GM23338 (cell line): Measurements from ENCODE around the gene VEPH1. TPM values are rescaled to one million over a fixed set of nuclear protein-coding genes. Genes with fewer than 3 reads are reported as not detected.

Source experiments
- ATAC-seq: fragments of 200-7000 bp; cut with Tn5 transposase; 3 replicates; pipeline ENCODE4 v1.9.1; 2020
- DNase-seq: peaks from one replicate; pipeline ENCODE4 v3.0.0-alpha.2; 2015; ENCODE audit warnings: low spot score
- H2AFZ ChIP-seq: fragments of 200-600 bp; sonication (generic); 2 replicates; pipeline ENCODE4 v1.8.0; 2016; ENCODE audit warnings: antibody characterized with exemption, mild to moderate bottlenecking, moderate library complexity
- H3F3A ChIP-seq: fragments of 200-600 bp; sonication (generic); replicated peaks from 2 replicates; pipeline ENCODE4 v1.8.0; 2017; ENCODE audit warnings: antibody characterized with exemption, mixed run types, low read depth
- H3K27ac ChIP-seq: fragments of 200-600 bp; sonication (generic); 2 replicates; pipeline ENCODE4 v1.6.1; 2016; ENCODE audit warnings: low read depth
- H3K27me3 ChIP-seq: fragments of 200-600 bp; sonication (generic); 2 replicates; pipeline ENCODE4 v1.8.0; 2016; ENCODE audit warnings: mild to moderate bottlenecking, mixed run types, moderate library complexity; ENCODE audit not compliant: insufficient read depth
- H3K36me3 ChIP-seq: fragments of 200-600 bp; sonication (generic); 2 replicates; pipeline ENCODE4 v1.8.0; 2016; ENCODE audit warnings: mild to moderate bottlenecking; ENCODE audit not compliant: insufficient read depth
- H3K4me1 ChIP-seq: fragments of 200-600 bp; sonication (generic); 2 replicates; pipeline ENCODE4 v1.8.0; 2016; ENCODE audit warnings: mild to moderate bottlenecking, moderate library complexity; ENCODE audit not compliant: insufficient read depth
- H3K4me2 ChIP-seq: fragments of 200-600 bp; sonication (generic); 2 replicates; pipeline ENCODE4 v1.7.1; 2017; ENCODE audit warnings: mixed run types
- H3K4me3 ChIP-seq: fragments of 200-600 bp; sonication (generic); 2 replicates; pipeline ENCODE4 v1.6.1; 2016; ENCODE audit warnings: mixed run types
- H3K79me2 ChIP-seq: fragments of 200-600 bp; sonication (generic); replicated peaks from 2 replicates; pipeline ENCODE4 v1.8.0; 2017; ENCODE audit warnings: mild to moderate bottlenecking; ENCODE audit not compliant: insufficient read depth
- H3K9me2 ChIP-seq: fragments of 200-600 bp; sonication (generic); 2 replicates; pipeline ENCODE4 v1.8.0; 2017; ENCODE audit not compliant: insufficient read depth
- H4K20me1 ChIP-seq: fragments of 200-600 bp; sonication (generic); replicated peaks from 2 replicates; pipeline ENCODE4 v1.8.0; 2017; ENCODE audit warnings: mild to moderate bottlenecking; ENCODE audit not compliant: insufficient read depth
- H3K27ac Mint-ChIP-seq: 2 replicates; pipeline ENCODE4 v1.8.0; 2020; ENCODE audit warnings: inconsistent platforms, mild to moderate bottlenecking, moderate library complexity, mixed read lengths
- H3K27me3 Mint-ChIP-seq: 3 replicates; pipeline ENCODE4 v1.8.0; 2022; ENCODE audit warnings: low read depth, mild to moderate bottlenecking, moderate library complexity, mixed read lengths, inconsistent platforms; ENCODE audit not compliant: insufficient read depth, poor library complexity
- H3K36me3 Mint-ChIP-seq: 3 replicates; pipeline ENCODE4 v1.8.0; 2021; ENCODE audit warnings: low read depth, mild to moderate bottlenecking, inconsistent platforms, moderate library complexity, mixed read lengths
- H3K4me1 Mint-ChIP-seq: 3 replicates; pipeline ENCODE4 v1.8.0; 2020; ENCODE audit warnings: mild to moderate bottlenecking, inconsistent platforms, mixed read lengths
- H3K4me3 Mint-ChIP-seq: 3 replicates; pipeline ENCODE4 v1.8.0; 2021; ENCODE audit warnings: moderate library complexity, mild to moderate bottlenecking, inconsistent platforms, mixed read lengths
- H3K9me3 Mint-ChIP-seq: 3 replicates; pipeline ENCODE4 v1.8.0; 2020; ENCODE audit warnings: moderate library complexity, mild to moderate bottlenecking, inconsistent platforms, mixed read lengths
- CREB1 ChIP-seq: fragments of 250-450 bp; sonication (Bioruptor Pico); IDR thresholded peaks from 2 replicates; pipeline ENCODE4 v1.5.0; 2020; ENCODE audit warnings: low read depth, mild to moderate bottlenecking, moderate library complexity
- ETS1 ChIP-seq: IDR thresholded peaks from 2 replicates; pipeline ENCODE4 v1.6.1; 2016; ENCODE audit warnings: antibody characterized with exemption
- EZH2 ChIP-seq: fragments of 200-600 bp; sonication (generic); IDR thresholded peaks from one replicate; pipeline ENCODE4 v1.8.0; 2017; ENCODE audit warnings: antibody characterized with exemption, mild to moderate bottlenecking, low read depth; ENCODE audit not compliant: unreplicated experiment
- EZH2phosphoT487 ChIP-seq: fragments of 200-600 bp; sonication (generic); IDR thresholded peaks from one replicate; pipeline ENCODE4 v1.8.1; 2018; ENCODE audit warnings: antibody characterized with exemption; ENCODE audit not compliant: unreplicated experiment
- JUNB ChIP-seq: IDR thresholded peaks from one replicate; pipeline ENCODE4 v1.6.1; 2016; ENCODE audit warnings: antibody characterized with exemption; ENCODE audit not compliant: unreplicated experiment
- NANOG ChIP-seq: IDR thresholded peaks from 2 replicates; pipeline ENCODE4 v1.6.1; 2016; ENCODE audit warnings: antibody characterized with exemption, borderline replicate concordance
- POLR2AphosphoS5 ChIP-seq: IDR thresholded peaks from 2 replicates; pipeline ENCODE4 v1.6.1; 2016; ENCODE audit warnings: antibody characterized with exemption, low read depth
- REST ChIP-seq: IDR thresholded peaks from one replicate; pipeline ENCODE4 v1.6.1; 2018; ENCODE audit warnings: antibody characterized with exemption; ENCODE audit not compliant: unreplicated experiment
- STAT1 ChIP-seq: IDR thresholded peaks from one replicate; pipeline ENCODE4 v1.6.1; 2016; ENCODE audit warnings: antibody characterized with exemption; ENCODE audit not compliant: unreplicated experiment
- ZNF114 ChIP-seq: fragments of 250-450 bp; sonication (Bioruptor Pico); IDR thresholded peaks from 2 replicates; pipeline ENCODE4 v1.5.0; 2020; ENCODE audit warnings: mild to moderate bottlenecking, moderate library complexity
- ZNF331 ChIP-seq: fragments of 250-450 bp; sonication (Bioruptor Pico); IDR thresholded peaks from 2 replicates; pipeline ENCODE4 v1.5.0; 2020; ENCODE audit warnings: low read depth, mild to moderate bottlenecking, moderate library complexity
- polyA plus RNA-seq: library from polyadenylated mRNA; unstranded; fragments of >200 nt; fragmentation: Nextera tagmentation; extraction: Ambion mirVana; gene quantifications from 2 replicates; pipeline ENCODE4 v1.2.1, GENCODE V29; 2016
- total RNA-seq: library from RNA; depleted of rRNA; stranded (reverse); fragments of >200 nt; shearing (Covaris generic); gene quantifications from 2 replicates; pipeline ENCODE4 v1.2.3, GENCODE V29; 2014

VEPH1 gene
- total and polyA plus RNA-seq, 2 experiments from 2014 or later = 15.4 to 33.8 TPM

GRCh38 chr3:157381606-157382005 is 121.6 kb downstream of the VEPH1 start:
- no peak for ATAC-seq
- Histone ChIP-seq H3K4me3 (no peak overlapping the region), H4K20me1 (no peaks in the 10 kb centered on the region), H3K9me2 (no peaks in the 10 kb centered on the region), H3K27ac (no peak overlapping the region), H3K27me3 (no peaks in the 10 kb centered on the region), H3F3A (no peaks in the 10 kb centered on the region), H2AFZ (no peak overlapping the region), H3K4me2 (no peak overlapping the region), H3K36me3 (no peaks in the 10 kb centered on the region), H3K4me1 (no peaks in the 10 kb centered on the region), H3K79me2 (no peaks in the 10 kb centered on the region)
- TF ChIP-seq STAT1 = no peak
- no peak for TF ChIP-seq NANOG
- no peak for TF ChIP-seq REST
- no peak for TF ChIP-seq EZH2phosphoT487
- no peak for TF ChIP-seq JUNB
- no peak for TF ChIP-seq ZNF331 (CRISPR knock-in tag)
- no peak for TF ChIP-seq ZNF114 (CRISPR knock-in tag)
- no peak for TF ChIP-seq CREB1
- no peak for TF ChIP-seq ETS1
- no peak for DNase-seq
- Mint-ChIP-seq H3K27ac (no peak overlapping the region), H3K4me1 (peaks cover 11% of the 10 kb centered on the region; the same call in 2 of the 3 replicates), H3K4me3 (no peak overlapping the region), H3K9me3 (no peaks in the 10 kb centered on the region), H3K36me3 (no peaks in the 10 kb centered on the region), H3K27me3 (no peaks in the 10 kb centered on the region)

- Mint-ChIP-seq H3K4me1 (peaks cover 10% of the 10 kb centered on the region; the same call in 2 of the 3 replicates), H3K27ac (no peak overlapping the region), H3K27me3 (no peaks in the 10 kb centered on the region), H3K36me3 (no peaks in the 10 kb centered on the region), H3K4me3 (no peak overlapping the region), H3K9me3 (no peaks in the 10 kb centered on the region)
- Histone ChIP-seq H3F3A (no peaks in the 10 kb centered on the region), H2AFZ (no peak overlapping the region), H3K27ac (no peak overlapping the region), H3K4me1 (no peaks in the 10 kb centered on the region), H3K79me2 (no peaks in the 10 kb centered on the region), H3K27me3 (no peaks in the 10 kb centered on the region), H3K4me2 (no peak overlapping the region), H3K4me3 (no peak overlapping the region), H4K20me1 (no peaks in the 10 kb centered on the region), H3K36me3 (no peaks in the 10 kb centered on the region), H3K9me2 (no peaks in the 10 kb centered on the region; the same call in 1 of the 2 replicates)
- no peak for ATAC-seq
- no peak for DNase-seq
- TF ChIP-seq EZH2 (no peak), POLR2AphosphoS5 (no peak), REST (no peak), CREB1 (no peak), NANOG (no peak), ZNF114 (CRISPR knock-in tag) (no peak)
These were observed 123.6 kb downstream of the VEPH1 start for GRCh38 chr3:157379525-157380140.
